GM18868 (cell line): ENCODE results near the gene SLC5A8.

Experiments used
- ATAC-seq: cut with Tn5 transposase; IDR thresholded peaks from one replicate; pipeline ENCODE4 v1.9.1; 2021; ENCODE audit warnings: mild to moderate bottlenecking, moderate library complexity; ENCODE audit not compliant: unreplicated experiment

SLC5A8 gene, protein sequence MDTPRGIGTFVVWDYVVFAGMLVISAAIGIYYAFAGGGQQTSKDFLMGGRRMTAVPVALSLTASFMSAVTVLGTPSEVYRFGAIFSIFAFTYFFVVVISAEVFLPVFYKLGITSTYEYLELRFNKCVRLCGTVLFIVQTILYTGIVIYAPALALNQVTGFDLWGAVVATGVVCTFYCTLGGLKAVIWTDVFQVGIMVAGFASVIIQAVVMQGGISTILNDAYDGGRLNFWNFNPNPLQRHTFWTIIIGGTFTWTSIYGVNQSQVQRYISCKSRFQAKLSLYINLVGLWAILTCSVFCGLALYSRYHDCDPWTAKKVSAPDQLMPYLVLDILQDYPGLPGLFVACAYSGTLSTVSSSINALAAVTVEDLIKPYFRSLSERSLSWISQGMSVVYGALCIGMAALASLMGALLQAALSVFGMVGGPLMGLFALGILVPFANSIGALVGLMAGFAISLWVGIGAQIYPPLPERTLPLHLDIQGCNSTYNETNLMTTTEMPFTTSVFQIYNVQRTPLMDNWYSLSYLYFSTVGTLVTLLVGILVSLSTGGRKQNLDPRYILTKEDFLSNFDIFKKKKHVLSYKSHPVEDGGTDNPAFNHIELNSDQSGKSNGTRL

DNA sequence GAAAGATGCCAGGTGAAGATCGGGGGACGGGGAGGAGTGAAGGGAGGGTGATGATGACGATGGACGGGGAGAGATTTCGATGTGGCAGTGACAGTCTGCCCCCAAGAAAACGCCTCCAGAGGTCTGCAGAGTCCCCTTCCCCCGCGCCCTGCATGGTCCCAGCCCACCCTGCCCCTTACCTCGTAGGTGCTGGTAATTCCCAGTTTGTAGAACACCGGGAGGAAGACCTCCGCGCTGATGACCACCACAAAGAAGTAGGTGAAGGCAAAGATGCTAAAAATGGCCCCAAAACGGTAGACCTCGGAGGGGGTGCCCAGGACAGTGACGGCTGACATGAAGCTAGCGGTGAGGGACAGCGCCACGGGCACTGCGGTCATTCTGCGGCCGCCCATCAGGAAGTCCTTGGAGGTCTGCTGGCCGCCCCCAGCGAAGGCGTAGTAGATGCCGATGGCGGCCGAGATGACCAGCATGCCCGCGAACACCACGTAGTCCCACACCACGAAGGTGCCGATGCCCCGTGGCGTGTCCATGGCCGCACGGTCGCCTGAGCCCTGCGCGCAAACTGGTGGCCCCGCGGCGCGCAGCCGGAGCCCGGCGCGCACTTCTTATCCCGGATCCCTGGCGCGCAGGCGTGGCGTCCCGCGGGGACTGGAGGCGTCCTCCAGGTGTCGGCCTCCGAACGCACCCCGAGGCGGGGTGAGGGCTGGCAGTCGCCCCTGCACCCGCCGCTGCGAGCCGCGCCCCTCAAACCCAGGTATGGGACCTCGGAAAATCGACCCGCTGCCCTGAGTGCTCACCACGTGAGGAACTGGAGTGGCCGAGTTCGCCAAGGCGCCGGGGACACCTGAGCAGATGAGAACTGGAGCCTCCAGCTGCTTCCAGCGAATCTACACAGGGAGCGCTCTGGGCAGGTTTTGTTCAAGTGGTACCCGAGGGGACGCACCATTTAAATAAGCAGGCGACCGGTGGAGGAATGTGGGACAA, at the start of gene SLC5A8:
SLC5A8 (minus strand) TSS at position 920 of the 984 bp plus-strand sequence; CDS start at position 530, 390 bp downstream.
- no peak for ATAC-seq

DNA sequence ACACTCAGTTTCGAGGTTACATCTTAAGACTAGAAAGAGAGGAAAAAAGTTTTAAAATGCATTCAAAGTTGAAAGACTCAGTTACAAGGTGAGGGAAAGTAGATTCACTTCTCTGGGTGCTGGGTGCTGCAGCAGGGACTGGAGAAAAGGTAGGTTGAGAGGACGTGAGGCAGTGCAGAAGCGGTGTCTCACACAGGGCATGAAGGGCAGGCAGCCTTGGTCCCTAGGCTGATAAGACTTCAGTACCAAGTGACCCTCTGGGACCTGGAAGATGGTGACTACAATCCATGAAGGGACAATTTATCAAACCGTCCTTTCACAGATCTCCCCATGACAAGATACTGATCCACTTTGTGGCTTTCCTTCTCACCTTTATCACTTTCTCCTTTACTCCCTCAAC, 47.3 kb upstream of the SLC5A8 start:
- no peak for ATAC-seq

DNA sequence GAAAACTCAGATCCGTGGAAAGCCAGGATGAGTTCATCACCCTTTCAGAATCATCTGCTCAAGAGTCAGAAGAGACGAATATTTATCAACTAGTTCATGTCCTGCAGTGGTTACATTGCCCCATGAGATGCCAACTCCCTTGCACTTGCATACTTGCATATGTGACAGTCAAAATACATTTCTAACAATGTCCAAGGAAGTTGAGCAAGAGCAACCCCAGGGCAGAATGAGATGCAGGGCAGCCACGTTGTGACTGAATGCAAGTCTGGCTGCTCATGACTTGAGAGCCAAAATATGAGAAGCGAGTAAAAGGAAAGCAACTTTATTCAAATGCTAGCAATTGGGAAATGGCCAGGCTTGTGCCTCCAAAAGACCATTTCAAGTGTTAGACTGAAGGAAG, 46.2 kb upstream of the SLC5A8 start:
- no peak for ATAC-seq

DNA sequence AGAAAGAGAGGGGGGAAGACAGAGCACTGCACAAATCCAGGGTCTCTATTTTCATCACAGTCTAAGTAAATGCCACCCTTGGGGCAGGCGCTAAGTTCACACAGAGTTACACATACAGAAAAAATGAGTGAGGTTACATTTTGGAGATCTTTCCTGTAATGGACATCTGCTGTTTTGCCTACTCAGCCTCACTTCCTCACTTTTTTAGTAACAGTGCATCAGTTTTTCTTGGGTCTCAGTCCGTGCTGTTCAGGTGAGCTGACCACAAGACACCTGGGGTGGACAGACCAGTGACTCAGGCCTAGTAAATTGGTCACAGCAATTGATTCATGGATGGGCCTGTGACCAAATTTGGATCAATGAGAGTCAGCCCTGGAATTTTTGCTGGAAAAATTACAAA, 33.6 kb upstream of the SLC5A8 start:
- no peak for ATAC-seq

DNA sequence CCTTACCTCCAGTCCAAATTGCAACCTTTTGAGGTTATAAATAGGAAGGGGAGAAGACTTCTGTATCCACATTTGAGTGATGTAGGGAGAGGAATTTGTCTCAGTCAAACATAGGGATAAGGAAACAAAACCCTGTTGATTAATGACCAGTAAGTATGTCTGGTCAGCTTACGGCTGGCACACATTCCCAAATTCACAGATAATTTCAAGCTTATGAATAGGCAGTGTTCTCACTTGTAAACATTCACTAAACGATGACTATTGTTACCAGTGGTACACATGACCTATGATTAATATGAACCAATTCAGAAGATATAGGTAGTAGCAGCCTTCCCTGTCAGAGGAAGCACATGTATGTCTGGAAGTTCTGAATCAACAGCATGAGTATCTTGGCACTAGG, 33.0 kb upstream of the SLC5A8 start:
- no peak for ATAC-seq

DNA sequence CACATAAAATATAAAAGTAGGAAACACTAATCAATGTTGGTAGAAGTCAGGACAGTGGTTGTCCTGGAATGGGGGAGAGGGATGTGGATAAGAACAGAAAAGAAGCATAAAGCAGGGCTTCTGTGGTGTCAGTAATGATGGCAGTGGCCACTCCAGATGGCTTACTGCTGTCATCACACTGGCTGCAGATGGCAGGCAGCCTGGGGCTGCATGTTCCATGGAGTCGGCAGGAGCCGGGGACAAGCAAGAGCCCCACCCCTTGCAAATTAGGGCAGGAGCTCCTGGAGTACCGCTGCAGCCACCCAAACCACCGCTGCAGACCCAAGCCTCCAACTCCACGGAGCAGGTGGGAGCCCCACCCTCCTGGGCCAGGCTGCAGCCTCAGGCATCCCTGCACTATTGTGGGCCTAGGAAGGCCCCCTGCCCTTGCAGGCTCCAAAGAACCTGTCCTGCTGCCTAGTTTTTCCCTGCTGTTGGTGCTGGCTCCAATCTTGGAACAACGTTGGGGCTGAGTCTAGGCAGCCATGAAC, 28.8 kb upstream of the SLC5A8 start:
- no peak for ATAC-seq

DNA sequence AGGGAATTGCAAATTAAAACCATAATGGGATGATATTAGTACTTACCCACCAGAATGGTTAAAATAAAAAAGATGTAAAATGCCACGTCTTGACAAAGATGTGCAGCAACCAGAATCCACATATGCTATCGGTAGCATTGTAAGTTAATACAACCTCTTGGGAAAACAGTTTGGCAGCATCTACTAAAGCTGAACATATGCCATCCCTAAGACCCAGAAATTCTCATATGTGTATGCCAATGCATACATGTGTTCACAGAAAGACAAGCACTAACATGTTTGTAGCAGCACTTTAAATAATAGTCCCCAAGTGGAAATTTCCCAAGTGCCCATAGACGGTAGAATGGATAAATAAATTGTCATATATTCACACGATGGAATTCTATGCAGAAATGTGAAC, 28.3 kb upstream of the SLC5A8 start:
- ATAC-seq, result no peak

DNA sequence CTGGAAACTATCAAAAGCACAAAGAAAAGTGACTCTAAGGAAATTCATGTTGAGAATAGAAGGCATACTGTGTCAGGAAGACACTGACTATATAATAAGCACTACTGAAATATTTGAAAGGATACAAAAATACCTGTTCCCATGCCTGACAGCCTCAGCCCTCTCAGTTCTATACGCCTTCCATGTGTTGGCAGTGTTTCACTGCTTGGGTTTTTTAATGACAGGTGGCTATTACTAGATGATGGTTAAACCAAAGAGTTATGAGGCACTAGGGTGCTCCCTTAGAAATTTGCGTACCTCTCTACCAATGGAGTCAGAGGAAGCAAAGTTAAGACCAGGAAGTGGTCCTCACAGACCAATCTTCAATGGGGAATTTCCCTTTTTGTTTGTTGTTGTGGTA, 25.6 kb upstream of the SLC5A8 start:
- ATAC-seq, result no peak

DNA sequence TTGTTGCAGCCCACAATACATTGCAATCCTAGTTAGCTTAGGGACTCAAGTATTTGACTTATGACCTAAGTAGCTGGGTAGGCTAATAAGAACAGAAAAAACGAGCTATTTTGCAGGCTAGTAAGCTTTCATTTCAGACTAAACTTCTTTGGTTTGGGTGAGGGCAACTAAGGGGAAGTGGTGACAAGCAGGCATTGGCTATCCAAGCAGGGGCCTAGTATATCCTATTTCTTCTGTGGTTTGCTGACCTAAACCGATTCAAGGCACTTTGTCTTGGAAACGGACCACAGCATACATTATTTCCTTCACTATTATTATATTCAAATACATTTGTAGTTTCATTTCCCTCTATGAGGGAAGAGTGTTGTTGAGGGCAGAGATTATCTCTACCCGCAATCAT, 21.6 kb upstream of the SLC5A8 start:
- ATAC-seq, result no peak

DNA sequence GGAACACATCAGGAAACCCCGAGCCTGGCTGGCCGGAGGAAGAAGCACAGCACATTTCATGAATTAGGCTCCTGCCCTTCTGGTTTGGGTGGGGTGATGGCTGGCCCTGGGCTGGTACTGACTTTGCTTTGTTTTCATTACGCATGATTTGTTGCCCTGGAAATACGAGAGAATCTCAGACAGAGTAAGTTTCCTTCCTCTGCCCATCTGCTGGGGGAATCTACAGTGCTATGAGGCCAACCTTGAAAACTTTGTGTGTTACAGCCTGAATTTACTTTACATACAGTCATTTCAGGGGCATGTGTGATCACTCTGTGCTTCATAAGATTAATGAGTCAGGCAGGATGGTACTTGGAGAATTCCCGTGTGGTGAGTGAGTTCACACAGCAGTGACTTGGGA, 20.5 kb upstream of the SLC5A8 start:
- no peak for ATAC-seq

DNA sequence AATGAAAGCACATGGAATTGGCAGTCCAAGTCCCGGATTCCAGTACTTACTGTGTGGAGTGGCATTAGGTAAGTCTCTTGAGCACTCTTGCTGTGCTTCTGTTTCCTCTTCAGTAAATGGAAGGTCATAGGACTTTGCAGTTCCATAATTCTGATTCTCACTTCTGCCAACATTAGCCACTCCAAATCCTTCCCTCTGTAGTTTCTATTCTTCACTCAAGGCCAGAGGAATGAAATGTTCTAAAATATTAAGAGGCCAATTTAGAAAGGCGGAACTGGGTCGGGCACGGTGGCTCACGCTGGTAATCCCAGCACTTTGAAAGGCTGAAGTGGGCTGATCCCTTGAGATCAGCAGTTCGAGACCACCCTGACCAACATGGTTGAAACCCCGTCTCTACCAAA, 19.8 kb upstream of the SLC5A8 start:
- ATAC-seq, result no peak

DNA sequence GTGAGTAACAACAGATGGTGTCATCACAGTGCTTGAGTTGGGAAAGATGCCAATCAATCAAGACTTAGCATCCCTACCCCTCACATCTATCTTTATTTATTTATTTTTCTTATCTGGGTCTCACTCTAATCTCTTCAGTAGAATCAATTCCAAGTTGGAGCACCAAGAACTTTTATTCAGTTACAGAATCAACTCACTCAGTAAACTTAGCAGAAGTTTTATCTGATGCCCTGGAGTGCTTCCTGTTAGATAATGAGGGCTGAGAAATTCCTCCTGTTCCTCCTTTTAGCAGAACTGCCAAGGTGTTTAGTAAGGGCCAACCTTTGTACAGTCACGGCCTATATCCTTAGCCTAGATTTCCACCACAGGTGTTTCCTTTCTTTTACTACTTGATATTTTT, 11.3 kb upstream of the SLC5A8 start:
- ATAC-seq, result no peak

DNA sequence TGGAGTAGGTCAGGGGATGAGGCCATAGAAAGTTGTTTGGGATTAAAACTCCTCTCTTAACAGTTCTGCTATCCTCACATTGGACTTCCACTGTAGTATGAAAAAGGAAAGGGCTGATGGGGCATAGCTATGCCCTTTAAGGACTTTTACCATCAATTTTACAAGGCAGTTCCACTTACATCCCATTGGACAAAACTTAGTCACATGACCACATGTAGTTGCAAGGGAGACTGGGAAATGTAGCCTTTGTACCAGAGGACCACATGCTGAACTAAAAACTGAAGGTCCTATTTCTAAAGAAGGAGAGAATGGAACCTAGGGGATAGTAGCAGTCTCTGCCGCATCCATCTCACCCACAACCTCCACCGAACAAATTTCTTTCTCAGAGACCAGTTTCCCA, 6.8 kb upstream of the SLC5A8 start:
- no peak for ATAC-seq

DNA sequence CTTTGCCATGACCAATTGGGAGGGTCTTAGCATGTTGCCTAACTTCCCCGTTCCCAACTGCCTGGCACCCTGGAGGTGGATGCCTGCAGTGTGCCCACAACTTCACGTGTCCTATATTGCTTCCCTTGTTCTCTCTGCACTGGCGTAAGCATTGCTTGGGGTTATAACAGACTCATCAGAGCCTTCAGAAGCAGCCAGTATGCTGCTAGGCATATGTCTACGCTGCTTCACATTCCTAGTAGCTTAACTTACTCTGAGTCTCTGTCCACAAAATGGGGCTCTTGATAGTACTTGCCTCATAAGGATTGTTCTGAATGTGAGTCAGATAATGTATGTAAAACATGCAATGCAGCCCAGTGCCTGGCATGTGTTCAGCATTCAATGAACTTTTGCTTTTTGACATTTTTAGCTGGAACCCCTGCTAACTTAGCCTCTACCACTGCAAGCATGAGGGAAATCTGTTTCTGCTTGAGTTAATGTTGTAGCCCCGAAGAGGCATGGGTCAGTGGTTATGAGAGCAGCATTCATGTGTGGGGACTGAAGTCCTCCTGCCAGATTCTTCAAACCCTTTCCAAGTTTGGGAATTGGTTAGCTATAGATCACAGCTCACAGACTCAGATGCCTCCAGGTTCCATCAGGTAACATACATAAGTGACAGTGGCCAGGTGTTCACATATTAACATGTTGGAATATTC, 2.8 kb downstream of the SLC5A8 start:
- no peak for ATAC-seq

DNA sequence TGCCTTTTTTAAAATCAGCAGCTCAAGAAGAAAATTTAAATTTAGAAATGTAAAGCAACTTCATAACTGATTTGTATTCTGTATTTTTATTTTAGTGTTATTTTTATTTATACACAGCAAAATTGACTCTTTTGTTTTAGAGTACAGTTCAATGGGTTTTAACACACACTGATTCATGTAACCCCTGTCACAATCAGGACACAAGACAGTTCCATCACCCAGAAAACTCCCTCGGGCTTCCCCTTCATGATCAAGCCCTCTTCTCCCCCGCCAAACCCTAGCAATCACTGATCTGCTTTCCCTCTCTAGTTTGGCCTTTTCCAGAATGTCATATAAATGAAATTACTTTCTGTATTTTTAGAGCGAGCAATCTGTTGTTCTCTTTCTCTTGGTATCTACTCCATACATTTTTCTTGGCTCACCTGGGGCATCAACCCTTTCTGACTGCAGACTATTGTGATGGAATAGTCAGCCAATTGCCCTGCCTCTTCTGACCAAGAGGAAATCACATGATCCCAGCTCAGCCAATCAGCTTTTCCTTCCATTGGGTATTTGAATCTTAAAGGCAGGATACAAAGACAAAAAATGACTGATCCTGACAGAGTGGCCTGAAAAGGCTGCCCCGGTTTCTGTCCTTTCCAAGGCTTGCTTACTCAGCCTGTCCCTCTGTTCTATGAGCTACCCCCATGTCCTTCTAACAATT, 5.3 kb downstream of the SLC5A8 start:
- ATAC-seq, result peak; percentile 69

DNA sequence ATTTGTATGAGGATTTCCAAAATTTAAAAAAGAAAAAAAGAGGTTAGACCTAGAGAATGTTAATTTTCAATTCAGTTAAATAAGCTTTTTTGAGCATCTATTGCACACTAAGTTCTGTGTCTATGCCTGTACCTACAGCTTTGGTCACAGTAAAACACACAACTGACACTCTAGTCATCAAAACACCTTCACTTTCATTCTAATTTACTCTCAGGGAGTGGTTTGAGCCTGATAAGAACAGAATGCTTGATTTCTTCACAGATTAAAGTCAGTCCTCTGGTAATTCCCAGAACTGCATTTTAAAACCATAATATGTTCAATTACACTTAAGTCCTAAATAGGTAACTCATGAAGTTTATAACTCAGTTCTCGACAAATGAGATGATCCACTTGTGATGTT, 9.2 kb downstream of the SLC5A8 start:
- ATAC-seq, result no peak

DNA sequence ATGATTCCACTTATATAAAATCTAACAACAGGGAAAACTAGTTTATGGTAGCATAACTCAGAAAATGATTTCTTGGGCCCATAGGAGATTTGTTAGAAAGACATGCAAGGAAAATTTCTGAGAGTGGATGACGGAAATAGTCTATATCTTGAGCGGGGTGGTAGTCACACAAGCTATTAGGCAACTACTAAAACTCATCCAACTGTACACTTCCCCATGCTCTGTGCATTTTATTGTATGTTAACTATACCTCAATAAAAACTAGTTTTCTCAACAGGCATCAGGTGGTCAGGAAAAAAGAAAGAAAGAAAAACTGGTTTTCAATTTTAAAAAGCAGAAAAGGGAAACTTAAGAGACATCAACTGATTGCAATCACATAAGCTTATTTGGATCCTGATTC, 9.9 kb downstream of the SLC5A8 start:
- ATAC-seq, result no peak

DNA sequence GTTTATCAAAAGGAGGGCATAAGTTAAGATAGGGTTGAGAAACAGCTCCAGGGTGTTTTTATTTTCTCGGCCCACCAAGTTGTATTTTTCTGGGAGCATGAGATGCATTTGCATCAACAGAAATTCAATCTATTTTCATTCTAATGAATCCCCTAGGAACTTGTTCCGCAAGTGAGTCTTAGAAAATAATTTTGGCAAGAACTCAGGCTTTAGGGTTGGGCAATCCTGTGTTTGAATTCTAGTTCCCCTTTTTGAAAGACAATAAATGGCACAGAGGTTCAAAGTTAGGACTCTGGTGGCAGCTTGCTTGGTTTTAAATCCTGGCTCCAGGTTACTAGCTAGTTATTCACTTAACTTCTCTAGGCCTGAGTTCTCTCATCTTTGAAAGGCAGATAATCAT, 23.7 kb downstream of the SLC5A8 start:
- ATAC-seq, result no peak

DNA sequence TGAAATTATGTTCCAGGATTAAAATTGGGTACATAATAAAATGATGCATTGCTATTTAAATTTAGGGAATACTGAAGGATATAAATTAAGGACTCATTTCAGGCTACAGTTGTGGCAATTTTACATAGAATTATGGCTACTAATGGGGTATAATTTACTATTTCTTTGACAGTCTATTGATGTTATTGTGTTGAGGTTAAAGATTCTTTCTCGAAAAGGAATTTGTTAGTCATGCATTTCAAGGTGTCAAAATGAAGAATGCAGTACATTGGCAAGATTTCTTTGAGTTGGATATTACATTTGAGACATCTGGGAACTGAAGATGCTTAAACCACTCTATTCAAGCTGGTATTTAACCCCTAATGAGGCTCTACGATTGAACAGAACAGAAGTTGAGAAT, 28.3 kb downstream of the SLC5A8 start:
- ATAC-seq, result no peak

DNA sequence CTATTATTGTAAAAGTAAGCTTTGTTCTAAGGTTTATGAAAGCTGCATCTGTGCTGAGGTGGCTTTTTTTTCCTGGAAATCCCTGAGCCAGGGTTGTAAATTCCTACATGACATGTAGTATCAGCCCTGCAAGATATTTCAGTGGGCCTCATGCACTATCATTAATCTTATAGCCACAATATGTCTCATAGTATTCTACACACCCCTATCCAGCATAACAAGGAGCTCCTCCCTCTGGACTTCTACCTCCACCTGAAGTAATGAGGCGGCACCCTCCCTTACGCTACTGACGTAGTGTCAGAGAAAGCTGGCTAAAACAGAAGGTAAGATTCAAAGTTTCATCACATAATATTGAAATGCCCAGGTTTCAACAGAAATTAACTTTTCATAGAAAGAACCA, 35.5 kb downstream of the SLC5A8 start:
- ATAC-seq, result no peak
